Neural progenitor cell (in vitro differentiated cells): ENCODE results near the gene UROC1. TPM values are rescaled to one million over a fixed set of nuclear protein-coding genes. Genes with fewer than 3 reads are reported as not detected.

ENCODE experiments used
- DNase-seq: peaks from one replicate; pipeline ENCODE4 v3.0.0-alpha.2; 2016; ENCODE audit warnings: low spot score
- H2AFZ ChIP-seq: fragments of 200-600 bp; sonication (generic); replicated peaks from 2 replicates; pipeline ENCODE4 v1.6.1; 2016; ENCODE audit warnings: antibody characterized with exemption
- H3F3A ChIP-seq: fragments of 200-600 bp; sonication (generic); 2 replicates; pipeline ENCODE4 v1.6.1; 2016; ENCODE audit warnings: antibody characterized with exemption, low read depth
- H3K27ac ChIP-seq: fragments of 200-600 bp; sonication (generic); 2 replicates; pipeline ENCODE4 v1.5.1; 2016; ENCODE audit warnings: mild to moderate bottlenecking
- H3K27me3 ChIP-seq: fragments of 200-600 bp; sonication (generic); 2 replicates; pipeline ENCODE4 v1.6.1; 2016; ENCODE audit warnings: mild to moderate bottlenecking, moderate library complexity
- H3K36me3 ChIP-seq: fragments of 200-600 bp; sonication (generic); 2 replicates; pipeline ENCODE4 v1.5.1; 2016
- H3K4me1 ChIP-seq: fragments of 200-600 bp; sonication (generic); 2 replicates; pipeline ENCODE4 v1.6.1; 2016; ENCODE audit warnings: mixed run types
- H3K4me2 ChIP-seq: fragments of 200-600 bp; sonication (generic); 2 replicates; pipeline ENCODE4 v1.6.1; 2016
- H3K4me3 ChIP-seq: fragments of 200-600 bp; sonication (generic); 2 replicates; pipeline ENCODE4 v1.5.1; 2016
- H3K79me2 ChIP-seq: fragments of 200-600 bp; sonication (generic); 2 replicates; pipeline ENCODE4 v1.6.1; 2016; ENCODE audit warnings: low read depth
- H3K9ac ChIP-seq: fragments of 200-600 bp; sonication (generic); 2 replicates; pipeline ENCODE4 v1.6.1; 2016
- H3K9me3 ChIP-seq: fragments of 200-600 bp; sonication (generic); 2 replicates; pipeline ENCODE4 v1.5.1; 2016; ENCODE audit warnings: low read depth
- H4K20me1 ChIP-seq: fragments of 200-600 bp; sonication (generic); 2 replicates; pipeline ENCODE4 v1.6.1; 2016; ENCODE audit warnings: low read depth
- H3K27ac Mint-ChIP-seq: 3 replicates; pipeline ENCODE4 v1.8.0; 2021; ENCODE audit warnings: mixed read lengths
- H3K27me3 Mint-ChIP-seq: 2 replicates; pipeline ENCODE4 v1.8.0; 2022; ENCODE audit warnings: low read depth, mild to moderate bottlenecking, inconsistent platforms, moderate library complexity, mixed read lengths; ENCODE audit not compliant: insufficient read depth
- H3K36me3 Mint-ChIP-seq: 3 replicates; pipeline ENCODE4 v1.8.0; 2021; ENCODE audit warnings: mixed read lengths
- H3K4me1 Mint-ChIP-seq: 3 replicates; pipeline ENCODE4 v1.8.0; 2021; ENCODE audit warnings: mixed read lengths
- H3K4me3 Mint-ChIP-seq: 3 replicates; pipeline ENCODE4 v1.8.0; 2021; ENCODE audit warnings: mild to moderate bottlenecking, moderate library complexity, mixed read lengths
- H3K9me3 Mint-ChIP-seq: 3 replicates; pipeline ENCODE4 v1.8.0; 2020; ENCODE audit warnings: mixed read lengths
- EZH2 ChIP-seq: fragments of 200-600 bp; sonication (generic); IDR thresholded peaks from 2 replicates; pipeline ENCODE4 v1.6.1; 2017; ENCODE audit warnings: antibody characterized with exemption, mild to moderate bottlenecking, moderate library complexity
- EZH2phosphoT487 ChIP-seq: fragments of 200-600 bp; sonication (generic); IDR thresholded peaks from 2 replicates; pipeline ENCODE4 v1.6.1; 2017; ENCODE audit warnings: antibody characterized with exemption
- total RNA-seq: library from RNA; depleted of rRNA; stranded (reverse); fragments of >200 nt; gene quantifications from 2 replicates; pipeline ENCODE4 v1.2.3, GENCODE V29; 2015; ENCODE audit warnings: low replicate concordance
- TF ChIP-seq, protein P1 (sequence below): fragments of 200-600 bp; sonication (generic); IDR thresholded peaks from 2 replicates; pipeline ENCODE4 v1.5.1; 2017; ENCODE audit warnings: antibody characterized with exemption, mild to moderate bottlenecking

UROC1 gene
- total RNA-seq, 1 donor from 2014 or later = not detected

DNA sequence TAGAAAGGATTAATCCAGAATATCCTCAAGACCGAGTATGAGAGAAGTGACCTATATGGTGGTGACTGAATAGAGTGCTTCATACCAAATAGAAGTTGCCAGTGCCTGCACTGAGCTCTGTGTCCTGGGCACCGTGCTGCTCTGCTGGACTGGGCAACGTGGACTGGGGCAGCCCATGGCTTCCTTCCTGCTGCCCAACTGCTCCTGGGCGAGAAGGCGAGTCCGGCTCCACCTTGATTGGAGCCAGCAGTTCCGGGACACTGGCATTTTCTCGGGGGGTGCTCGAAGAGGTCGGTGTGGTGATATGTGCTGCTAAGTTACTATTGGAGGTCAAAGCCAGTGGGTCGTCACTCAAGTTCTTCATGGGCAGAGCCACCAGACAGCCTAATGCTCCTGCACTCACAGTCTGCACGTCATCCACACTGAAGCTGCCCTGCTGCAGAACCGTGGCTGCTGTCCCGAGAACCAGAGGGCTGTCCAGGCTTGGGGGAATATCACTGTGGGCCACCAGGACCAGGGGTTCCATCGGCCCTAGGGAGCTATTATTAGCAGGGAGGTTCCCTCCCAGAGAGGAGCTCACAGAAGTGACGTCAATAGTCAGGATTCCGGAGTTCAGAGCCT is 56.0 kb downstream of the UROC1 start:
- H3K9ac ChIP-seq = no peak overlapping the region
- no peak overlapping the region for H3K4me3 ChIP-seq
- Mint-ChIP-seq H3K27ac (no peak overlapping the region), H3K4me1 (peaks cover 3% of the 10 kb centered on the region), H3K36me3 (peaks cover 46% of the 10 kb centered on the region), H3K4me3 (no peak overlapping the region), H3K9me3 (no peaks in the 10 kb centered on the region), H3K27me3 (no peaks in the 10 kb centered on the region)
- no peak for DNase-seq
- no peak overlapping the region for H3K4me2 ChIP-seq
- H3K4me1 ChIP-seq = no peaks in the 10 kb centered on the region
- H3K27ac ChIP-seq = no peak overlapping the region
- peaks cover 17% of the 10 kb centered on the region for H4K20me1 ChIP-seq
- no peaks in the 10 kb centered on the region for H3K27me3 ChIP-seq
- TF ChIP-seq EZH2phosphoT487 (no peak), EZH2 (no peak)
- TF ChIP-seq, protein P1, sequence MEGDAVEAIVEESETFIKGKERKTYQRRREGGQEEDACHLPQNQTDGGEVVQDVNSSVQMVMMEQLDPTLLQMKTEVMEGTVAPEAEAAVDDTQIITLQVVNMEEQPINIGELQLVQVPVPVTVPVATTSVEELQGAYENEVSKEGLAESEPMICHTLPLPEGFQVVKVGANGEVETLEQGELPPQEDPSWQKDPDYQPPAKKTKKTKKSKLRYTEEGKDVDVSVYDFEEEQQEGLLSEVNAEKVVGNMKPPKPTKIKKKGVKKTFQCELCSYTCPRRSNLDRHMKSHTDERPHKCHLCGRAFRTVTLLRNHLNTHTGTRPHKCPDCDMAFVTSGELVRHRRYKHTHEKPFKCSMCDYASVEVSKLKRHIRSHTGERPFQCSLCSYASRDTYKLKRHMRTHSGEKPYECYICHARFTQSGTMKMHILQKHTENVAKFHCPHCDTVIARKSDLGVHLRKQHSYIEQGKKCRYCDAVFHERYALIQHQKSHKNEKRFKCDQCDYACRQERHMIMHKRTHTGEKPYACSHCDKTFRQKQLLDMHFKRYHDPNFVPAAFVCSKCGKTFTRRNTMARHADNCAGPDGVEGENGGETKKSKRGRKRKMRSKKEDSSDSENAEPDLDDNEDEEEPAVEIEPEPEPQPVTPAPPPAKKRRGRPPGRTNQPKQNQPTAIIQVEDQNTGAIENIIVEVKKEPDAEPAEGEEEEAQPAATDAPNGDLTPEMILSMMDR = no peak
- H3F3A ChIP-seq = no peaks in the 10 kb centered on the region
- H3K9me3 ChIP-seq = no peaks in the 10 kb centered on the region
- peaks cover 18% of the 10 kb centered on the region for H3K79me2 ChIP-seq
- H2AFZ ChIP-seq = no peak overlapping the region
- peaks cover 10% of the 10 kb centered on the region for H3K36me3 ChIP-seq

DNA sequence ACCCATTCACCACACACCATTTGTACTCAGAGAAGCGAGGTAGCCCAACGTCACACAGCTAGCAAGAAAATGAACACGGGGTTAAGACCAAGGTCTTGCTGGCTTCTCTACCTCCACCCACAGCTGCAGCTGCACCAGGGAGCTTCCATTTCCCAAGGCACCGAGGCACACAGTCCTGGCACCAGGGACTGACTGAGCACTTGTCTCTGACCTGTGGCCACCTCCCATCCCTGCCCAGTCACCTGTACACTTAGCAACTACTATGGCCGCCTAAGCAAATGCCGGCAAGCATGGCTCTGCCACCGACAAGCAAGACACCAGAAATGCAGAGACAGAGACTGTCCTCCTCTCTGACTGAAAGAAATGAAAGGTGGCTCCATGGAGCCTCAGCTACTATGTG is 57.2 kb downstream of the UROC1 start:
- Histone ChIP-seq H3K4me1 (no peaks in the 10 kb centered on the region), H4K20me1 (peaks cover 15% of the 10 kb centered on the region), H3K9me3 (no peaks in the 10 kb centered on the region), H3K9ac (no peak overlapping the region), H3K4me2 (no peak overlapping the region), H3K27ac (no peak overlapping the region), H3K79me2 (peaks cover 18% of the 10 kb centered on the region), H3K36me3 (peaks cover 10% of the 10 kb centered on the region), H3K27me3 (no peaks in the 10 kb centered on the region), H3K4me3 (no peak overlapping the region), H3F3A (no peaks in the 10 kb centered on the region), H2AFZ (no peak overlapping the region)
- Mint-ChIP-seq H3K27ac (no peak overlapping the region), H3K36me3 (peaks cover 40% of the 10 kb centered on the region), H3K27me3 (no peaks in the 10 kb centered on the region), H3K9me3 (no peaks in the 10 kb centered on the region), H3K4me1 (peaks cover 6% of the 10 kb centered on the region), H3K4me3 (no peak overlapping the region)
- DNase-seq = no peak
- TF ChIP-seq EZH2 = no peak
- TF ChIP-seq, protein P1 = no peak
- TF ChIP-seq EZH2phosphoT487 = no peak

DNA sequence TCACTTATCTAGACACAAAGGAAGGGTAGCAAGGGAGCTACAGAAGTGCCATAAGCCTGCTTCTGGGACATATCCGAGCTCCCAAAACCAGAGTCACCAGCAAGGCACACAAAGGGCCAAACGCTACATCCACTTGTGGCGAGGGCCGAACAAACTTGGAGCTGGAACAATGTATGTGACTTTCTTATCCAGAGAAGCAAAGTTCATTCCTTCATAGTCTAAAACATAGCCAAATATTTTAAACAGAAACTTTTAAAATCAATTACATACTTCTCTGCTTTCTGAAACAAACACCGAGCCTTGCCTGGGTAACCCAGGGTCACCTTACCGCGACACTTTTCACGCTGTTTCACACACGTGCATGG is 57.8 kb downstream of the UROC1 start:
- peaks cover 13% of the 10 kb centered on the region for H3K4me1 Mint-ChIP-seq
- H3K4me2 ChIP-seq = no peak overlapping the region
- H3K9me3 ChIP-seq = no peaks in the 10 kb centered on the region
- no peaks in the 10 kb centered on the region for H3K9me3 Mint-ChIP-seq
- no peak overlapping the region for H3K27ac ChIP-seq
- H3K36me3 Mint-ChIP-seq = peaks cover 40% of the 10 kb centered on the region
- peaks cover 18% of the 10 kb centered on the region for H4K20me1 ChIP-seq
- no peak overlapping the region for H3K9ac ChIP-seq
- H3K4me3 Mint-ChIP-seq = no peak overlapping the region
- H3K27ac Mint-ChIP-seq = no peak overlapping the region
- H3K27me3 ChIP-seq = no peaks in the 10 kb centered on the region
- no peak overlapping the region for H2AFZ ChIP-seq
- peaks cover 10% of the 10 kb centered on the region for H3K36me3 ChIP-seq
- H3K4me3 ChIP-seq = no peak overlapping the region
- no peaks in the 10 kb centered on the region for H3K27me3 Mint-ChIP-seq
- no peak for DNase-seq
- TF ChIP-seq EZH2phosphoT487 (no peak), EZH2 (no peak)
- TF ChIP-seq, protein P1 = no peak
- H3K79me2 ChIP-seq = peaks cover 18% of the 10 kb centered on the region
- H3F3A ChIP-seq = no peaks in the 10 kb centered on the region
- H3K4me1 ChIP-seq = no peaks in the 10 kb centered on the region
